ENCODE measurements around the gene MUC5AC. TPM values are rescaled to one million over a fixed set of nuclear protein-coding genes. Genes with fewer than 3 reads are reported as not detected.

The MUC5AC gene
- total RNA-seq, 1 donor from 2014 or later: not detected

- DNase-seq (ENCODE audit: extremely low read depth, low read depth, low spot score): no peak
Measured at GRCh38 chr11:1120532-1121330, 37.0 kb upstream of the MUC5AC start.

GRCh38 chr11:1121331-1121812 lies 36.4 kb upstream of the MUC5AC start:
- no peak for DNase-seq (ENCODE audit: extremely low read depth, low read depth, low spot score)

- no peak for DNase-seq (ENCODE audit: extremely low read depth, low read depth, low spot score)
Measured at GRCh38 chr11:1121813-1122663, 35.7 kb upstream of the MUC5AC start.

- no peak for DNase-seq (ENCODE audit: extremely low read depth, low read depth, low spot score)
Measured at GRCh38 chr11:1122664-1123002, 35.1 kb upstream of the MUC5AC start.

GRCh38 chr11:1123970-1124369 lies 33.8 kb upstream of the MUC5AC start:
- no peak for DNase-seq (ENCODE audit: extremely low read depth, low read depth, low spot score)

GRCh38 chr11:1125803-1126202 lies 31.9 kb upstream of the MUC5AC start:
- no peak for DNase-seq (ENCODE audit: extremely low read depth, low read depth, low spot score)

- DNase-seq (ENCODE audit: extremely low read depth, low read depth, low spot score): no peak
Measured at GRCh38 chr11:1126491-1126926, 31.2 kb upstream of the MUC5AC start.

GRCh38 chr11:1126935-1127663 lies 30.7 kb upstream of the MUC5AC start:
- no peak for DNase-seq (ENCODE audit: extremely low read depth, low read depth, low spot score)

GRCh38 chr11:1127664-1128162 lies 30.0 kb upstream of the MUC5AC start:
- no peak for DNase-seq (ENCODE audit: extremely low read depth, low read depth, low spot score)

GRCh38 chr11:1128311-1129142 lies 29.2 kb upstream of the MUC5AC start:
- no peak for DNase-seq (ENCODE audit: extremely low read depth, low read depth, low spot score)

GRCh38 chr11:1129143-1129610 lies 28.6 kb upstream of the MUC5AC start:
- DNase-seq (ENCODE audit: extremely low read depth, low read depth, low spot score): no peak

- no peak for DNase-seq (ENCODE audit: extremely low read depth, low read depth, low spot score)
Measured at GRCh38 chr11:1129611-1130160, 28.1 kb upstream of the MUC5AC start.

- DNase-seq (ENCODE audit: extremely low read depth, low read depth, low spot score): no peak
Measured at GRCh38 chr11:1130276-1131032, 27.3 kb upstream of the MUC5AC start.

- no peak for DNase-seq (ENCODE audit: extremely low read depth, low read depth, low spot score)
Measured at GRCh38 chr11:1131033-1131911, 26.5 kb upstream of the MUC5AC start.

- no peak for DNase-seq (ENCODE audit: extremely low read depth, low read depth, low spot score)
Measured at GRCh38 chr11:1134848-1135445, 22.8 kb upstream of the MUC5AC start.

GRCh38 chr11:1138097-1138496 lies 19.7 kb upstream of the MUC5AC start:
- DNase-seq (ENCODE audit: extremely low read depth, low read depth, low spot score): no peak

GRCh38 chr11:1139441-1140083 lies 18.2 kb upstream of the MUC5AC start:
- DNase-seq (ENCODE audit: extremely low read depth, low read depth, low spot score): no peak
